HEK293T (cell line): ENCODE measurements around the gene PKP3.

Source experiments
- CTCF ChIA-PET: fragments of 350-600 bp; formaldehyde crosslinking; extraction: SDS; loops from one replicate; lab custom pipeline; 2021; ENCODE audit warnings: antibody characterized with exemption, inconsistent platforms; lab: Yijun Ruan, JAX
- POLR2A ChIA-PET: fragments of 350-600 bp; formaldehyde crosslinking; extraction: SDS; loops from one replicate; lab custom pipeline; 2020; ENCODE audit warnings: antibody characterized with exemption, inconsistent platforms; lab: Yijun Ruan, JAX
- DNase-seq: peaks from one replicate; pipeline ENCODE4 v3.0.0; 2012; ENCODE audit warnings: mixed read lengths; ENCODE audit errors: extremely low spot score
- ARNT ChIP-seq: fragments of 450-650 bp; IDR thresholded peaks from 2 replicates; pipeline ENCODE4 v1.6.1; 2017; ENCODE audit warnings: mild to moderate bottlenecking
- BHLHE40 ChIP-seq: fragments of 450-650 bp; IDR thresholded peaks from 2 replicates; pipeline ENCODE4 v1.6.1; 2016; ENCODE audit warnings: mild to moderate bottlenecking, moderate library complexity, borderline replicate concordance
- CTBP1 ChIP-seq: fragments of 450-650 bp; IDR thresholded peaks from 2 replicates; pipeline ENCODE4 v1.6.1; 2016; ENCODE audit warnings: borderline replicate concordance
- ELF4 ChIP-seq: fragments of 450-650 bp; IDR thresholded peaks from 2 replicates; pipeline ENCODE4 v1.6.1; 2017; ENCODE audit warnings: antibody characterized with exemption
- FOXA1 ChIP-seq: fragments of 450-650 bp; IDR thresholded peaks from 2 replicates; pipeline ENCODE4 v1.6.1; 2016; ENCODE audit warnings: mild to moderate bottlenecking
- FOXK2 ChIP-seq: fragments of 450-650 bp; IDR thresholded peaks from 2 replicates; pipeline ENCODE4 v1.6.1; 2016; ENCODE audit warnings: mild to moderate bottlenecking
- FOXM1 ChIP-seq: fragments of 450-650 bp; IDR thresholded peaks from 2 replicates; pipeline ENCODE4 v1.6.1; 2017; ENCODE audit warnings: mild to moderate bottlenecking, borderline replicate concordance
- HDGF ChIP-seq: fragments of 450-650 bp; IDR thresholded peaks from 2 replicates; pipeline ENCODE4 v1.6.1; 2017; ENCODE audit warnings: antibody characterized with exemption, borderline replicate concordance
- L3MBTL2 ChIP-seq: fragments of 450-650 bp; conservative IDR thresholded peaks from 2 replicates; pipeline ENCODE4 v1.6.1; 2016; ENCODE audit warnings: mild to moderate bottlenecking
- LEF1 ChIP-seq: fragments of 450-650 bp; IDR thresholded peaks from 2 replicates; pipeline ENCODE4 v1.6.1; 2017; ENCODE audit warnings: mild to moderate bottlenecking, borderline replicate concordance
- NFRKB ChIP-seq: fragments of 450-650 bp; IDR thresholded peaks from 2 replicates; pipeline ENCODE4 v1.6.1; 2016; ENCODE audit warnings: mild to moderate bottlenecking, moderate library complexity
- SP1 ChIP-seq: fragments of 450-650 bp; IDR thresholded peaks from 2 replicates; pipeline ENCODE4 v1.6.1; 2017
- SUZ12 ChIP-seq: fragments of 450-650 bp; IDR thresholded peaks from 2 replicates; pipeline ENCODE4 v1.6.1; 2016; ENCODE audit warnings: mild to moderate bottlenecking
- TARDBP ChIP-seq: fragments of 450-650 bp; IDR thresholded peaks from 2 replicates; pipeline ENCODE4 v1.6.1; 2016
- ZNF384 ChIP-seq: fragments of 450-650 bp; IDR thresholded peaks from 2 replicates; pipeline ENCODE4 v1.6.1; 2016
- TF ChIP-seq, protein P1 (sequence below): fragments of 450-650 bp; IDR thresholded peaks from 2 replicates; pipeline ENCODE4 v1.6.1; 2016

Gene PKP3

DNA sequence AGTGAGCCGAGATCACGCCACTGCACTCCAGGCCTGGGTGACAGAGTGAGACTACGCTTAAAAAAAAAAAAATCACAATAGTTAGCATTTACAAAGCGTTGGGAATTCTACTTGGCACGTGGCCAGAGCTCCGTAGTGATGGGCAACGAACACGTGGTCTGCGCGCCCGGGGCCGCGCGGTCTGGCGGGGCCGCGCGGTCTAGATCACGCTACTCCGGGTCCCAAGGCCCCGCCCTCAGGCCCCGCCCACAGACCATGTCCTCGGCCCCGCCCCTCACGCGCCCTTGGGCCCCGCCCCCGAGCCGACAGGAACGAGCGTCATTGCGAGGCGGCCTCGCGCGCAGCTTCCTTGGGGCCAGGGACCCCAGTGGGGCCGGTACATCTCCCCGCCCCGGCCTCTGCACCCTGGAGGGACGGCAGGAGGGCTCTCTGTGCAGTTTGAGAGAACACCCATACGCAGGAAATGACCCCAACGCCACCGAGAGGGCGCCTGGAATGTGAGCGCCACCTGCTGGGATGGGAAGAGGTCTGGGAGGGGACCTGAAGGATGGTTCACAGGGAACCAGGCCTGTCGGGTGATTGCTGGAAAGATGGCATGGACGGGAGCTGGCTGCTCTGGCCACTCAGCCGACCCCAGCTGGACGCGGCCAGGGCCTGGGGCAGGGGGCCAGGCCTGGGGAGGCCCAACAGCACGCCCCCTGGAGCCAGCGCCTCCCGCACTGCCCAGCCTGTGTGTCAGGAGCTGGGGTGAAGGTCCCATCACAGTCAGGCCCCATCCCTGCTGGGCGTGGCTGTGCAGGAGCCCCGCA is 54.1 kb downstream of the PKP3 start:
- TF ChIP-seq ARNT (no peak), L3MBTL2 (peak; percentile 84)
- TF ChIP-seq, protein P1, sequence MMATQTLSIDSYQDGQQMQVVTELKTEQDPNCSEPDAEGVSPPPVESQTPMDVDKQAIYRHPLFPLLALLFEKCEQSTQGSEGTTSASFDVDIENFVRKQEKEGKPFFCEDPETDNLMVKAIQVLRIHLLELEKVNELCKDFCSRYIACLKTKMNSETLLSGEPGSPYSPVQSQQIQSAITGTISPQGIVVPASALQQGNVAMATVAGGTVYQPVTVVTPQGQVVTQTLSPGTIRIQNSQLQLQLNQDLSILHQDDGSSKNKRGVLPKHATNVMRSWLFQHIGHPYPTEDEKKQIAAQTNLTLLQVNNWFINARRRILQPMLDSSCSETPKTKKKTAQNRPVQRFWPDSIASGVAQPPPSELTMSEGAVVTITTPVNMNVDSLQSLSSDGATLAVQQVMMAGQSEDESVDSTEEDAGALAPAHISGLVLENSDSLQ, result peak; percentile 80
- ChIA-PET POLR2A (interaction anchor here (0.6 to 4.7 kb wide), 11 partner anchors 8 to 240 kb away, joined by 3 to 41 read pairs (median 4); partner anchors contain the start of genes BET1L and RIC8A), CTCF (interaction anchor here (0.6 to 1.3 kb wide), 4 partner anchors 41 to 190 kb away, joined by 3 to 5 read pairs (median 4); no protein-coding TSS in a partner anchor)
- peak; percentile 95 for DNase-seq

DNA sequence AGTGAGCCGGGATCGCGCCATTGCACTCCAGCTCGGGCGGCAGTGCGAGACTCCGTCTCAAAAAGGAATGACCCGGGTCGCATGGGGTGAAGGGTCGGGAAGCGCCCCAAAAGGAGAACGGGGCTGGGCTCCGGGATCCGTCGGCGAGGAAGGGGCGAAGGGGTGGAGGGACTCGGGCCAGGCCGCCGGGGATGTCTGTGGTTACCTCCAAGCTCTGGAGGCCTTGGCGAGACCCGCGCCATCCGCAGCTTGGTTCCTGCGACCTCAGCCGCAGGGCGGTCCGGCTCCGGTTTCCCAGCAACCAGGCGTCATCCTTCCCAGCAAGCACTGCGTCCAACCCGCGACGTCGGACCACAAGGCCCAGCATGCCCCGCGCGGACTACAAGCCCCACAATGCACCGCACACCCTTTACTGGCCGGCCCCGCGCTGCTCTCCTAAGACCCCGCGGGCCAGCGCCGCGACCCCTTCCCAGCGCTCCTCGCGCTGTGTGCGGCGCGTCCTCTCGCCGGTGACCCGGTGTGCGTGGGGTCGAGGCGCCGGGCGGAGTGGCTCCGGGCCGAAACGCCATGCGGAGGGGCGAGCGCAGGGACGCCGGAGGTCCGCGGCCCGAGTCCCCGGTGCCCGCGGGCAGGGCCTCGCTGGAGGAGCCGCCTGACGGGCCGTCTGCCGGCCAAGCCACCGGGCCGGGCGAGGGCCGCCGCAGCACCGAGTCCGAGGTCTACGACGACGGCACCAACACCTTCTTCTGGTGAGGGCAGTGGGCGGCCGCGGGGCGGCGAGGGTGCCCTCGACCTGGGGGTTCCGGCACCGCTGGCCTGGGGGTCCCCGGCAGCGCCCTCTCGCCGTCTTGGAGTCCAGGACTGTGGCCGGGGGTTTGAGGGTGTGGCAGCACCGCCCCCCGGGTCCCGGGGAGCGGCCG is 56.1 kb downstream of the PKP3 start, which contains the start of gene PTDSS2:
PTDSS2 (plus strand) TSS at position 391 of the 920 bp plus-strand sequence; CDS start at position 568, 177 bp downstream.
- ChIA-PET POLR2A (interaction anchor here (0.7 to 4.7 kb wide), 14 partner anchors 13 to 242 kb away, joined by 3 to 41 read pairs (median 4); partner anchors contain the start of genes BET1L, RIC8A and RNH1), CTCF (interaction anchor here (0.5 to 0.6 kb wide), 3 partner anchors 34 to 189 kb away, joined by 3 read pairs; no protein-coding TSS in a partner anchor)
- DNase-seq, result peak; percentile 94
- TF ChIP-seq LEF1 (peak; percentile 48; the same call in 1 of the 2 replicates), NFRKB (no peak), FOXM1 (peak; percentile 38; the same call in 1 of the 2 replicates), ELF4 (peak; percentile 38; the same call in 1 of the 2 replicates), ARNT (0 out of 2 replicates have a peak, but pooled peaks have one; percentile 2)

DNA sequence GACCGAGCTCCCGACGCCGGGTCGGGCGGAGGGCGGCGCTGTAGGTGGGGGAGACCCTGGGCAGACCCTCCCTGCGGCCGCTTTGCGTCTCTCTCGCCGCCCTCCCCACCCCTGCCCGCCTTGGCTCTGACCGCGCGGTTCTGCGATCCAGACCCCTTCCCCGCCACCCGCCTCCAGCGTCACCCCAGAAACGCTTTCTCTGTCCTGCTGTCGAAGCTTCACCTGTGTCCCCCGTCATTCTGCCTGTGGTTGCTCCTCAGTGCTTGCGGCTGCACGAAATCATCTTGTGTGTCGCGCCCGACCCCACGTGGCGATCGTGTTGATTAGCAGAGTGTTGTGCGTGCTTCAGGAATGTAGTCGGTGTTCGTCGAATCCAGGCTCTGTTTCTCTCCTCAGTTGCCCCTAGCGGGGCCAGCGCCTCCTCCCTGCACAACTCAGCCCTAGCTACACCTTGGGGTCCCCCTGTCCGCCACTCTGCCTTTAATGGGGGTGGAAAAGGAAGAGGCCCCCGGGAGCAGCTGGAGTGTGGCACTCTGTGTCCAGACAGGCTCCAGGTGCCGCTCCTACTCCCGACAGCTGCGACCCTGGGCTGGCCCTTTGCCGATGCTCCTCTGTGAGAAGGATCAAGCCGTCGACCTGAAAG is 56.9 kb downstream of the PKP3 start:
- peak; percentile 55 for DNase-seq
- TF ChIP-seq FOXM1, result no peak
- peak; percentile 86 for TF ChIP-seq L3MBTL2
- ChIA-PET CTCF (interaction anchor here (0.5 kb wide), 1 partner anchor 35 kb away, joined by 3 read pairs; no protein-coding TSS in a partner anchor), POLR2A (interaction anchor here (1.5 to 4.7 kb wide), 3 partner anchors 67 to 243 kb away, joined by 5 to 41 read pairs (median 5); partner anchors contain the start of genes BET1L and RIC8A)

DNA sequence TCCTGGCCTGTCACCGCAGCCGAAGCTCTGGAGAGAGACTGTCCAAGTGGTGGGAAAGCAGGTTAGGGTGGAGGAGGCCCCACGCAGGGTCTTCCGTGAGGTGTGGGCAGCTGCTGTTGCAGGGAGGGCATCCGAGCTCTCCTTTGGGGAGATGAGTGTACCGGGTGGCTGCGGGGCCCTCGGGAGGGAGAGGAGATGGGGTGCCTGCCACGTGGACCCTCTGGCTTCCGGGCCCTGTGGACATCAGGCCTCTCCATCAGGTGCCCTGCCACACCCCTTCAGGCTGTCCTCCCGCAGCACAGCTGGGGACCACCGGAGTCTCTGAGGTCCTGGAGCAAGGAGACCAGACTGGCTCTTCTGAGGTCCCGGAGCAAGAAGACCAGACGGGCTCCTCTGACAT is 57.7 kb downstream of the PKP3 start:
- no peak for DNase-seq
- ChIA-PET POLR2A (interaction anchor here (4.7 kb wide), 1 partner anchor 244 kb away, joined by 41 read pairs; the partner anchor contains the start of genes BET1L and RIC8A), CTCF (no interaction called here)
- no peak for TF ChIP-seq FOXK2
- TF ChIP-seq TARDBP, result no peak
- TF ChIP-seq ZNF384, result no peak
- TF ChIP-seq FOXA1, result no peak
- no peak for TF ChIP-seq HDGF
- TF ChIP-seq LEF1, result no peak
- no peak for TF ChIP-seq BHLHE40
- TF ChIP-seq, protein P1, result no peak
- no peak for TF ChIP-seq CTBP1

DNA sequence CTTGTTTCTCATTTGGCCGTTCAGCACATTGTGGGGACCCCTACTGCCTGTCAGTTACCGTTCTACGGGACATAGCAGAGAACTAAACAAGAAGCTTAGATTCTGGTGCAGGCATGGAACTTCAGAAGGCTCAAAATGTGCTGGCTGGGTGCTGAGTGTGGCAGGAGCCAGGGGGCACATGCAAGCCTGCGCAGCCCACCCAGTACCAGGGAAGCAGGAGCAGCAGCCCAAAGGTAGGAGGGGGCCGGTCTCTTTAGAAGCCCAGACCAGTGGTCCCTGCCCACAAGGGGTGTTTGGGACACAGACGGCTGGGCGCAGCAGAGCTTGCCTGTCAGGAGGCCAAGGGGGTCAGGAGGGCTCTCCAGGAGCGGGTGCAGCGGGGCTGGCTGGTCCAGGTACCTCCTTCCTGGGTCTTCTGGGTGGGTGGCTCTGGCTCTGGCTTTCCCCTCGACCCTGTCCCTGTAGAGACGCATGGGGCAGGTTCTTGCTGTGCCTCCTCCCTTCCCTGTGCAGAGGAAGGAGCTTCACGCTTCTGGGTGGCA is 58.3 kb downstream of the PKP3 start:
- CTCF ChIA-PET, result no interaction called here
- POLR2A ChIA-PET, result no interaction called here
- DNase-seq, result no peak
- TF ChIP-seq ELF4 (no peak), NFRKB (no peak), L3MBTL2 (no peak), FOXA1 (no peak), SP1 (no peak), FOXM1 (no peak), HDGF (no peak), SUZ12 (no peak), ARNT (no peak), ZNF384 (no peak), LEF1 (no peak), BHLHE40 (no peak), TARDBP (no peak)
- TF ChIP-seq, protein P1, result no peak
